Measurements from ENCODE around the gene PIK3R3.

PIK3R3 gene

GRCh38 chr1:46132529-46133180 lies at the start of gene PIK3R3:
TSS of gene PIK3R3 (minus strand) at chr1:46132629. CDS start at chr1:46131952, 677 bp downstream.
- Histone ChIP-seq H3K36me3 (ENCODE audit: insufficient read depth, low read length) (no peaks in the 10 kb centered on the region), H3K4me3 (peak within 1 kb of the TSS; percentile 96), H3K9me3 (ENCODE audit: low read depth, low read length) (no peaks in the 10 kb centered on the region), H3K27ac (peak within 1 kb of the TSS; percentile 98), H3K9ac (ENCODE audit: insufficient read length) (peak within 1 kb of the TSS; percentile 94)
- TF ChIP-seq POLR2AphosphoS5 (IDR thresholded peaks at IDR 0.05; ENCODE audit: borderline replicate concordance, low read depth, low read length) (peak; percentile 98), FOXP2 (optimal IDR thresholded peaks at IDR 0.05; ENCODE audit: control extremely low read depth, extremely low read length, insufficient read depth) (no peak), EZH2 (IDR thresholded peaks at IDR 0.05) (no peak)
- DNase-seq (ENCODE audit: low read depth, low spot score): peak; percentile 91

DNA sequence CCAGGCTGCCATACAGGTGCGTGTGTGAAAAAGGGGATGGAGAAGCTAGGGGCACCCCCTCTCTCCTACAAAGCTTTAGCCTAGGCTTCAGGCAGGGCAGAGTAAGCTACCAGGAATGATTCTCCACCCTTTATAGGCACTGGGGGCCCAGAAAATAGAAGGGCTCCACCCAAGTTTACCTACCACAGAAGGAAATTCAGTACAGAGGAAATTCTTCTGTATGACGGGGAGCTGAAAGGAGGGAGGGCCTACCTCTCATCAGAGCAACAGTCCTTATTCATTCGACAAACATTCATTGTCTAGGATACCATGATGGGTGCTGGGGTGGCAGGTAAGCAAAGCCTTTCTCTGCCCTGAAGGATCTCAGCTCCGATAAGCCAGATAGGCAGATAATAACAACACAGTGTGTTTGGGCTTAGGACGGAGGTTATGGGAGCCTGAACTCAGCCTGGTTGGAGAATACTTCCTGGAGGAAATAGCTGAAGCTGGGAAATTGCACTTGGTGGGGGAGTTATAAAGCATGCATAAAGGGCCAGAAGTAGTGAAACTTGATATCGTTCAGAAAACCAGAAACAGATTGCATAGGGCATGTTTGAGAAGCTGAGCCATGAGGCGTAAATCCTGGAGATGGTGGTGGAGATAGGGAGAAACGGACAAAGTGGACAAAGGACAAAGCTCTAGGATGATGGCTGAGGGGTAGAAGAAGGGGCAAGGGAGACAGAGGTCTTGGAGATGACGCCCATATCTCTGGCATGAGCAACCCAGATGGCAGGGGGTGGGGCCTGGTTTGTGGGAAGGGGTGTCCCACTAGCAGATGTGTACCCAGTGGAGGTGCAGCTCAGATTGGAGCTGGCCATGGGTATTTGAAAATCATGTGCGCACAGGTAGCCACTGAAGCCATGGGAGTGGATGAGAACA lies 49.2 kb upstream of the PIK3R3 start:
- no peak overlapping the region for H3K4me3 ChIP-seq
- DNase-seq (ENCODE audit: low read depth, low spot score): no peak
- H3K36me3 ChIP-seq (ENCODE audit: insufficient read depth, low read length): no peaks in the 10 kb centered on the region
- 0 out of 2 replicates have a peak overlapping the region, but pooled peaks have one; percentile 19 for H3K27ac ChIP-seq
- no peaks in the 10 kb centered on the region for H3K9me3 ChIP-seq (ENCODE audit: low read depth, low read length)
- TF ChIP-seq FOXP2 (optimal IDR thresholded peaks at IDR 0.05; ENCODE audit: control extremely low read depth, extremely low read length, insufficient read depth): no peak
- TF ChIP-seq POLR2AphosphoS5 (IDR thresholded peaks at IDR 0.05; ENCODE audit: borderline replicate concordance, low read depth, low read length): no peak
- no peak for TF ChIP-seq EZH2 (IDR thresholded peaks at IDR 0.05)
- H3K9ac ChIP-seq (ENCODE audit: insufficient read length): no peak overlapping the region

DNA sequence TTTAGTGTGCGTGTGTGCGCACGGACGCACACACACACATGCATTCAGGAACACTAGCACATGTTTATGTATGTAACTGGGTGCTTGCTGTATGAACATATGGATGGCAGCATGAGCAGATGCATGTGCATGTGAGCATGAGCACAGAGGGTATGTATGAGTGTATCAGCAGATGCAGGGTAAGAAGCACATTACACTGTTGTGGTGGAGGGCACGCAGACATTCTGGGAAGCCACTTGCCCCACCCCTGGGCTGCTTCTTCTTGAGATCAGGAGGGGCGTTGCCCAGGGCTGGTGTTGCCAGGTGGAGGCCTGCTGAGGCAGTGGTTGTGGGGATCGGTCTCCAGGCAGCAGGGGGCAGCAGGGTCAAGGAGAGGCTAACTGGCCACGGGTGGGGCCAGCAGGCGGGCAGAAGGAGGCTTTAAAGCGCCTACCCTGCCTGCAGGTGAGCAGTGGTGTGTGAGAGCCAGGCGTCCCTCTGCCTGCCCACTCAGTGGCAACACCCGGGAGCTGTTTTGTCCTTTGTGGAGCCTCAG lies 47.7 kb upstream of the PIK3R3 start:
- H3K4me3 ChIP-seq: no peak overlapping the region
- no peak for DNase-seq (ENCODE audit: low read depth, low spot score)
- TF ChIP-seq FOXP2 (optimal IDR thresholded peaks at IDR 0.05; ENCODE audit: control extremely low read depth, extremely low read length, insufficient read depth) (no peak), EZH2 (IDR thresholded peaks at IDR 0.05) (no peak), POLR2AphosphoS5 (IDR thresholded peaks at IDR 0.05; ENCODE audit: borderline replicate concordance, low read depth, low read length) (no peak)
- no peaks in the 10 kb centered on the region for H3K36me3 ChIP-seq (ENCODE audit: insufficient read depth, low read length)
- H3K9me3 ChIP-seq (ENCODE audit: low read depth, low read length): no peaks in the 10 kb centered on the region
- no peak overlapping the region for H3K9ac ChIP-seq (ENCODE audit: insufficient read length)
- no peak overlapping the region for H3K27ac ChIP-seq

GRCh38 chr1:46179138-46180081 lies 47.0 kb upstream of the PIK3R3 start:
- Histone ChIP-seq H3K4me3 (no peak overlapping the region), H3K9me3 (ENCODE audit: low read depth, low read length) (no peaks in the 10 kb centered on the region), H3K9ac (ENCODE audit: insufficient read length) (no peak overlapping the region), H3K27ac (no peak overlapping the region), H3K36me3 (ENCODE audit: insufficient read depth, low read length) (no peaks in the 10 kb centered on the region)
- DNase-seq (ENCODE audit: low read depth, low spot score): peak; percentile 42
- TF ChIP-seq EZH2 (IDR thresholded peaks at IDR 0.05): no peak
- TF ChIP-seq POLR2AphosphoS5 (IDR thresholded peaks at IDR 0.05; ENCODE audit: borderline replicate concordance, low read depth, low read length): no peak
- no peak for TF ChIP-seq FOXP2 (optimal IDR thresholded peaks at IDR 0.05; ENCODE audit: control extremely low read depth, extremely low read length, insufficient read depth)

DNA sequence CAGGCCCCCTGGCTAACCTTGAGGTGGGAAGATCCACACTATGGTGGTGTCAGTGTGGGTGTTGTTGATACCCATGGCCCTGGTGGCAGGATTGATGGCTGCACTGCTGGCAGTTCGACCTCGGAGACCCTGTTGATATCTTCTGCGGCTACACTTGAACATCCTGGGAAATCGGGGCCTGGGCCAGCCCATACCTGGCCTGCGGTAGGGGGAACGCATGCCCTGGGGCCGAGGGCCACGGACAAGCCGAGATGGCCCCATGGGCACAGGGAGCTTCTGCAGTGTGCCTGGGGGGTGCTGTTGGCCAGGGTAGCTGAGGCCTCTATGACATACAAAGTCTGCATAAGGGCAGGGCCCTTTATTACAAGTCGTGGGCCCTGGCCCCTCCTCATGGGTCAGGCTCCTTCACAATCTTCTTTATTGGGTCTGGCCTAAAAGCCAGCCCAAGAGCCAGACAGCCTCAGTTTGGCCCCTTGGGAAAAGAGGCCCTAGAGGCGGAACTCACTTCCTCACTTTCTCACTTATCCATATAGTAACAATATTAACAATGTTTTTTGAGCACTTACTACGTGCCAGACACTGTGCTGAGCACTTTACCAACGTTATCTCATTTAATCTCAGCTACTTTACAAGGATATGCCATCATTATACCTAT lies 43.9 kb upstream of the PIK3R3 start, which contains the start of gene P3R3URF:
P3R3URF (minus strand) TSS at position 278 of the 655 bp plus-strand sequence; CDS start at position 261, 17 bp downstream.
- TF ChIP-seq EZH2 (IDR thresholded peaks at IDR 0.05): no peak
- TF ChIP-seq FOXP2 (optimal IDR thresholded peaks at IDR 0.05; ENCODE audit: control extremely low read depth, extremely low read length, insufficient read depth): no peak
- TF ChIP-seq POLR2AphosphoS5 (IDR thresholded peaks at IDR 0.05; ENCODE audit: borderline replicate concordance, low read depth, low read length): no peak
- Histone ChIP-seq H3K36me3 (ENCODE audit: insufficient read depth, low read length) (no peaks in the 10 kb centered on the region), H3K27ac (no peak within 1 kb of the TSS), H3K9me3 (ENCODE audit: low read depth, low read length) (no peaks in the 10 kb centered on the region), H3K9ac (ENCODE audit: insufficient read length) (no peak within 1 kb of the TSS), H3K4me3 (no peak within 1 kb of the TSS)
- DNase-seq (ENCODE audit: low read depth, low spot score): no peak

DNA sequence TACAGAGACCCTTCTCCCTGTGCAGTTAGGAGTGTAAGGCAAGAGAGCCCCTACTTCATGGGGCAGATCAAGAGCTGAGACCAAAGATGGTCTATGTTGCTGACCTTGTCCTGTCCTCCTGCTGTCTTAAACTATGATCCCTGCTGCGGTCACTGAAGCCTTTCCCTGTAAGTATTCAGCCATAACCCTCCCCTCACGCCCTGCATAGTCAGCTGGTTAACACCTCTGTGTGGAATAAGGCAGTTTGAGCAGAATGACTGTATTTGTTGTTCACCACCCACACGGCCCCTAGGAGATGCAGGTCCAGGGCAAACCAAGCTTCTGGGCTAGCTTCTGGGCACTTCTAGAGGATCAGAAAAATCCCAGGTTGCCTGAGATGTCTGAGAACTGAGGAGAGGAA lies 42.8 kb upstream of the PIK3R3 start:
- TF ChIP-seq EZH2 (IDR thresholded peaks at IDR 0.05): no peak
- no peak for TF ChIP-seq FOXP2 (optimal IDR thresholded peaks at IDR 0.05; ENCODE audit: control extremely low read depth, extremely low read length, insufficient read depth)
- no peak for TF ChIP-seq POLR2AphosphoS5 (IDR thresholded peaks at IDR 0.05; ENCODE audit: borderline replicate concordance, low read depth, low read length)
- Histone ChIP-seq H3K36me3 (ENCODE audit: insufficient read depth, low read length) (no peaks in the 10 kb centered on the region), H3K9ac (ENCODE audit: insufficient read length) (no peak overlapping the region), H3K4me3 (no peak overlapping the region), H3K27ac (no peak overlapping the region), H3K9me3 (ENCODE audit: low read depth, low read length) (no peaks in the 10 kb centered on the region)
- no peak for DNase-seq (ENCODE audit: low read depth, low spot score)

All from SK-N-MC (cell line).